ENCODE results near the gene CLIP1. TPM values are rescaled to one million over a fixed set of nuclear protein-coding genes. Genes with fewer than 3 reads are reported as not detected.
A peak's percentile ranks its signal among the peaks of the same experiment; 100 is the strongest.

Gene CLIP1
- total RNA-seq, 1 donor from 2014 or later, result 114 TPM

DNA sequence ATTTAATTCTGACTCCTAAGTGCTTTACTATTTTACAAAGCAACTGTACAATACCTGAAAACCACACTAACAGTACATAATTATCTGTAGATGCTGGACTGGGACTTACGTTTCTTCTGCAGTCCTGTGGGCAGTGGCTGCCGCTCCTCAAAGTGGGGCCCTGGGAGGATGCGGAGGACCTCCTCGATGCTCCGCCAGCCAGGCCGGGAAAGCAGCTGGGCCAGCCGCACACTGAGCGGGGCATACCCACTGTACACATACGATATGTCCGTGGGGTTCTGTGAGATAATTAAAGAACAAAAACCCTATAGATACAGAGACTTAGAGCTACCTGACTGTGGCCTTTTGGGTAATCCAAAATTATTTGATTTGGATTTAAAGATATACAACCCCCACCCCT is 189.8 kb downstream of the CLIP1 start:
- intact Hi-C loops (cut with DNase I), result no loop called here

DNA sequence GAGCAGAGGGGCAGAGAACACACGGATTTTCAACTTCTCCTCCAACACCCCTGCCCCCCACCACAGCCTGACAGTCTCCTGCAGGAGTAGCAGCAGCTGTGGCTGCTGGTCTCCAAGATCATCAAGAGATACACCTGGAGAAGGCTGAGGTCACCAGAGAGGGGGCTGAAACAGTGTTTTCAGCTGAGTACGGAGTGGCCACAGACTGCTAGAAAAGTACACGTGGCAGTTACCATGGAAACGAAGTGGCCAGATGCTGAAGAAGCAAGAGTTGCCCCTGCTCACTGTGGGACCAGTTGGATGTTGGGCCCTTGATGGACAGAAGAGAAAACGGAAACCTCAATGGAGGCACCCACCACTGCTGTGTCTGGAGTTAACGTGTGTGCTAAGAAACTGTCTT is 191.7 kb downstream of the CLIP1 start:
- intact Hi-C loops (cut with DNase I), result no loop called here
- DNase-seq (ENCODE audit: low spot score) (no peak), ATAC-seq (no peak)

More for the DNA sequence above, 189.8 kb downstream of the CLIP1 start:
- no peak for ATAC-seq
- DNase-seq (ENCODE audit: low spot score), result no peak

DNA sequence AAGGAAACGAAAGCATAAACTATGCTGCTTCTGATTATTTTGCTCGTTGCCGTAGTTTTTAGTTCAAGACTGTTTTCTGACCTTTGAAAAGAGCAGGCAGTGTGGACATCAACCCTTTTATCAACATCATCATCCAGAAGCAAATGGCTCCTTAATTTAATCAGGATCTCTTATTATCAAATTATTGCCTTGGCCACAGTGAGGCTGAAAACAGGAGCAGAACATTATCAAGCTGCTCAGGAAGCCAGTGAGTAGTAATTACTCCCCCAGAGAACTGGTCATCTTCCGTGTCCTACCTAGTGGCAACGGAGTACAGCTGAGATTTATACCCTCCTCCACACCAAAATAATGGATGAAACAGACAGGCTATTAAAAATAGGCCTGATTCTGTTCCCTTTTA is 194.4 kb downstream of the CLIP1 start:
- no peak for ATAC-seq
- intact Hi-C loops (cut with DNase I), result no loop called here
- no peak for DNase-seq (ENCODE audit: low spot score)

DNA sequence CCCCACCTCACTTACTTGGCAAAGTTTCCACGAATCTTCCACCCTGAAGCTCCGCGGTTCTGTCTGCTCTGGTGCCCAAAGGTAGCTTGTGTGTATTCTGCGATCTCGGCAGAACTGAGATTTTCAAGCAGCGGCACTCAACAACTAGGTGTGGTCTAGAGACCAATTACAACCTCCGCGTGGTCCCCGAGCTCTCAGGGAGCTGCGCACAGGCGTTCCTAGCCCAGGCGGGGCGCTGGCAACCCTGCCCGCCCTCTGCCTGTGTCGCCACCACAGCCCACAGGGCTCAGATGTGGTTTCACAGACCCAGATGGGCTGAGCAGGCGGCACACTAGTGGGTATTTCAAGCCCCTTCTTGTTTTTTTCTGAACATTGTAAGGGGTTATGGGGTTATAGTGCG is 195.1 kb downstream of the CLIP1 start:
- ATAC-seq, result no peak
- DNase-seq (ENCODE audit: low spot score), result no peak
- intact Hi-C loops (cut with DNase I), result no loop called here

DNA sequence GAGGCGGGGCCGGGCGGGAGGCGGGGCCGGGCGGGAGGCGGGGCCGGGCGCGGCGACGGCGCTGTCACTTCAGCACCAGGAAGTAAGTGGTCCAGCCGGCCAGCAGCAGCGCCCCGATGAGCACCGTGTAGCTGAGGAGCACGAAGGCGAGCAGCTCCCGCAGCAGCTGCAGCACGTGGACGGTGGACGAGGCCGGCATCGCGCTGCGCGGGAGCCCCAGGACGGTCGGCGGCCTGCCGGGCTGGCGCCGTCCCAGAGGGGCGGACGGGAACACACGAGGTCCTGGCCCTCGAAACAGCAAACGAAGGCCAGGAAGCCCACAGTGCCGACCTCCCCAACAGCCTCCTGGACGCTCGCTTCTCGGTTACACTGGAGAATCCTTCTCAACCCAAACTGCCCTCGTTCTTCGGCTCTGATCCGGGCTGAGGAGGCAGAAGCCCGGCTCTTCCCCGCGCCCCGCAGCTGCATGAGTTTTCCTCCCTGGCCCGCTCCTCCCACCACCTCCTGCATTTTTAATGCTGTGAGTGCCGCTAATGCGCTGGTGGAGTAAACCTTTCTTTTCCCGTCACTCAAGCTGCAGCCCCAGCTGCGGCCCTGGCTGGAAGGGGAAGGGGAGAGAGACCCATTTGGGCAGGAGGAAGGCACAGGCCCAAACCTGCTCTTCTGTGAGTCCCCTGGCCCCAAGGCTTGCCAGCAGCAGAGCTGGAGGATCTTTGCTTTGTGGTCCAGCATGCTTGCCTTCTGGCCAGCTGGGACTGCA is 195.9 kb downstream of the CLIP1 start:
- intact Hi-C loops (cut with DNase I), result no loop called here
- no peak for DNase-seq (ENCODE audit: low spot score)
- no peak for ATAC-seq

DNA sequence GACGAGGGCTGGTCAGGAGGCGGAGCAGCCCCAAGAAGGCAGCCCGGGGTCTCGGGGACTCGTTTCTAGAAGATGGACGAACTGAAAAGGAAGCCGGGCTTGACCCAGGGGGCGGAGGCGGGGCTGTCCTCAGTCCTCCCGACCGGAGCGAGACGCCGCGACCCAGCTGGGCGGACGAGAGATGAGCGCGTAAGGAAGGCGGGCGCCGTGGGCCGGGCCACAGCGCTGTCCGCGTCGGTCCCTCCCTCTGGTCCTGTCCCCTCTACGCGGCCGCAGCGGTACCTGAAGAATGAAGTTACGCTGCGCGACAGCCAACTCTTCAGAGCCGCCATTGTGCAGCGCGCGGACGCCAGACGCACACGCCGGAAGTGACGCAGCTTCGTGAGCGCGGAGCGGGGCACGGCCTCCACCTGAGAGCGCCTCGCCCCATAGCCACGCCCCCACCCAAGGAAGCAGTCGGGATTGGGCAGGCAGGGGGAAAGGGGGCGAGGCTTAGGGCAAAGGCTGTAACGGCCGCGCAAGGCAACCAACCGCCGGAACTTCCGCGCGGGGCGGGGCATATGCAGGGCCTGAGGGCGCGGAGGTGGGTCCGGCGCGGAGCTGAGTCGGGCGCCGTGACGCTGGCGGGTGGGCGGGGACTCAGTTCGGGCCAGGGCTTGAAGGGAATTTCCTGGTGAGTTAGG is 196.6 kb downstream of the CLIP1 start, which contains the start of gene DIABLO:
Gene DIABLO (minus strand): TSS at position 370 of the 683 bp plus-strand sequence. CDS start 38 bp downstream, at position 332.
- DNase-seq (ENCODE audit: low spot score) (peak; percentile 100), ATAC-seq (peak; percentile 99)
- intact Hi-C loops (cut with DNase I), result no loop called here

Other genes starting within 250 kb of the CLIP1 start
- not detected for gene IL31, start 248.4 kb downstream of the CLIP1 start, total RNA-seq
- gene LRRC43, start 239.5 kb downstream of the CLIP1 start, total RNA-seq, result 0.58 TPM
- not detected for gene B3GNT4, start 219.0 kb downstream of the CLIP1 start, total RNA-seq
- 29.4 TPM for gene DIABLO, start 196.6 kb downstream of the CLIP1 start, total RNA-seq
- gene VPS33A, start 156.2 kb downstream of the CLIP1 start, total RNA-seq, result 16.5 TPM
- 27.1 TPM for gene ZCCHC8, start 78.3 kb upstream of the CLIP1 start, total RNA-seq
- 93.1 TPM for gene RSRC2, start 104.3 kb upstream of the CLIP1 start, total RNA-seq
- gene KNTC1, start 104.6 kb upstream of the CLIP1 start, total RNA-seq, result 11.3 TPM